ENCODE measurements around the gene BHLHE40.

BHLHE40 gene

GRCh38 chr3:5022966-5023776 is 43.9 kb downstream of the BHLHE40 start:
- Histone ChIP-seq H3K4me3 (ENCODE audit: low read depth in 1 of 2, low read length in 2 of 2) (no peak overlapping the region), H3K9me3 (ENCODE audit: insufficient read depth, low read length, severe bottlenecking) (no peaks in the 10 kb centered on the region), H3K27ac (ENCODE audit: low read length) (no peak overlapping the region), H3K79me2 (ENCODE audit: insufficient read depth, low read length) (no peaks in the 10 kb centered on the region), H3K4me1 (ENCODE audit: insufficient read depth, low read length) (no peaks in the 10 kb centered on the region), H3K27me3 (ENCODE audit: insufficient read depth, low read length, poor library complexity) (no peaks in the 10 kb centered on the region), H4K20me1 (ENCODE audit: insufficient read depth, low read length) (no peaks in the 10 kb centered on the region), H3K9ac (ENCODE audit: low read depth, low read length) (no peak overlapping the region), H2AFZ (ENCODE audit: low read depth, low read length) (no peak overlapping the region), H3K36me3 (ENCODE audit: insufficient read depth, low read length) (no peaks in the 10 kb centered on the region), H3K4me2 (ENCODE audit: insufficient read depth, low read length) (no peak overlapping the region)
- TF ChIP-seq EZH2 (IDR thresholded peaks at IDR 0.05; ENCODE audit: borderline replicate concordance, low read depth, low read length, severe bottlenecking): no peak
- no peak for TF ChIP-seq CTCF (IDR thresholded peaks at IDR 0.05; ENCODE audit: borderline replicate concordance, extremely low read depth, low read length, poor library complexity, severe bottlenecking)
- DNase-seq: no peak
- ATAC-seq (ENCODE audit: insufficient read depth, low read depth): no peak

GRCh38 chr3:5023777-5024346 is 44.6 kb downstream of the BHLHE40 start:
- H3K4me2 ChIP-seq (ENCODE audit: insufficient read depth, low read length): no peak overlapping the region
- DNase-seq (no peak), ATAC-seq (ENCODE audit: insufficient read depth, low read depth) (no peak)
- H3K27ac ChIP-seq (ENCODE audit: low read length): no peak overlapping the region
- no peaks in the 10 kb centered on the region for H4K20me1 ChIP-seq (ENCODE audit: insufficient read depth, low read length)
- H3K79me2 ChIP-seq (ENCODE audit: insufficient read depth, low read length): no peaks in the 10 kb centered on the region
- no peak overlapping the region for H3K4me3 ChIP-seq (ENCODE audit: low read depth in 1 of 2, low read length in 2 of 2)
- H3K27me3 ChIP-seq (ENCODE audit: insufficient read depth, low read length, poor library complexity): no peaks in the 10 kb centered on the region
- H3K4me1 ChIP-seq (ENCODE audit: insufficient read depth, low read length): no peaks in the 10 kb centered on the region
- no peak overlapping the region for H2AFZ ChIP-seq (ENCODE audit: low read depth, low read length)
- H3K9ac ChIP-seq (ENCODE audit: low read depth, low read length): no peak overlapping the region
- no peaks in the 10 kb centered on the region for H3K36me3 ChIP-seq (ENCODE audit: insufficient read depth, low read length)
- no peaks in the 10 kb centered on the region for H3K9me3 ChIP-seq (ENCODE audit: insufficient read depth, low read length, severe bottlenecking)
- TF ChIP-seq CTCF (IDR thresholded peaks at IDR 0.05; ENCODE audit: borderline replicate concordance, extremely low read depth, low read length, poor library complexity, severe bottlenecking) (no peak), EZH2 (IDR thresholded peaks at IDR 0.05; ENCODE audit: borderline replicate concordance, low read depth, low read length, severe bottlenecking) (no peak)

GRCh38 chr3:5026046-5026362 is 46.8 kb downstream of the BHLHE40 start:
- Histone ChIP-seq H4K20me1 (ENCODE audit: insufficient read depth, low read length) (no peaks in the 10 kb centered on the region), H3K36me3 (ENCODE audit: insufficient read depth, low read length) (no peaks in the 10 kb centered on the region), H2AFZ (ENCODE audit: low read depth, low read length) (no peak overlapping the region), H3K4me3 (ENCODE audit: low read depth in 1 of 2, low read length in 2 of 2) (no peak overlapping the region), H3K4me2 (ENCODE audit: insufficient read depth, low read length) (no peak overlapping the region), H3K9me3 (ENCODE audit: insufficient read depth, low read length, severe bottlenecking) (no peaks in the 10 kb centered on the region), H3K27ac (ENCODE audit: low read length) (no peak overlapping the region), H3K4me1 (ENCODE audit: insufficient read depth, low read length) (no peaks in the 10 kb centered on the region), H3K9ac (ENCODE audit: low read depth, low read length) (no peak overlapping the region), H3K27me3 (ENCODE audit: insufficient read depth, low read length, poor library complexity) (no peaks in the 10 kb centered on the region), H3K79me2 (ENCODE audit: insufficient read depth, low read length) (no peaks in the 10 kb centered on the region)
- ATAC-seq (ENCODE audit: insufficient read depth, low read depth): no peak
- no peak for DNase-seq
- TF ChIP-seq EZH2 (IDR thresholded peaks at IDR 0.05; ENCODE audit: borderline replicate concordance, low read depth, low read length, severe bottlenecking) (no peak), CTCF (IDR thresholded peaks at IDR 0.05; ENCODE audit: borderline replicate concordance, extremely low read depth, low read length, poor library complexity, severe bottlenecking) (no peak)

All from DND-41 (cell line).